ENCODE data around the gene RINL.

The RINL gene

DNA sequence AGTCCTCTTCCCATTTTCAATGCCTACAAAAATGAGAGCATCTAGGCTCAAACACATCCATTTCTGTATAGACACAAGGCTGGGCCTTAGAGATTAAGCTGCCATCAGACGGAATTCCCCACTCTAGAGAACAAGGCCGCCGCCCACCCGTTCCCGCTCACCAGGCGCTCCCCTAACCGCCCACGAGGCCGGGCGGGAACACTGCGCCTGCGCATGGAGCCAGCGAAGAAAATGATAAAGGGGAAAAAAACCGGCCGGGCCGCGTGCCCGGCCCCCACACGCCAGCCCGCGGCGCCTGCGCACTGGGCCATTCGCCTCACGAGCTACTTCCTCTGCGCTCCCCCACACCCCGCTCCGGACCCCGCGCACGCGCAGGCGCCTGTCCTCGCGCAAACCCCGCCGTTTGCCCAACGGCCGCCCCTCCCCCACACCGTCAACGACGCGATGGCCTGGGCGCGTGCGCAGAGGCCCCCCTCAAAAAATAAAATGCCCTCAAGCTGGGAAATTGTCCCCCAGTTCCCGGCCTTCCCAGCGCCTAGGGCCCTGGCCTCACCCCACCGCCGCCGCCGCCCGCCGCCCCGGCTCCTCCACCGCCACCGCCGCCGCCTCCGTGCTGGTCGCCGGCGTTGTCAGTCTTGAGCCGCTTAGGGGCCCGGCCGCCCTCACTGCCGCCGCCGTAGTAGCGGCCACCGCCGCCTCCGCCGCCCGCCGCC is 28.8 kb downstream of the RINL start:
- peak; percentile 98 for DNase-seq (ENCODE audit: low spot score)

DNA sequence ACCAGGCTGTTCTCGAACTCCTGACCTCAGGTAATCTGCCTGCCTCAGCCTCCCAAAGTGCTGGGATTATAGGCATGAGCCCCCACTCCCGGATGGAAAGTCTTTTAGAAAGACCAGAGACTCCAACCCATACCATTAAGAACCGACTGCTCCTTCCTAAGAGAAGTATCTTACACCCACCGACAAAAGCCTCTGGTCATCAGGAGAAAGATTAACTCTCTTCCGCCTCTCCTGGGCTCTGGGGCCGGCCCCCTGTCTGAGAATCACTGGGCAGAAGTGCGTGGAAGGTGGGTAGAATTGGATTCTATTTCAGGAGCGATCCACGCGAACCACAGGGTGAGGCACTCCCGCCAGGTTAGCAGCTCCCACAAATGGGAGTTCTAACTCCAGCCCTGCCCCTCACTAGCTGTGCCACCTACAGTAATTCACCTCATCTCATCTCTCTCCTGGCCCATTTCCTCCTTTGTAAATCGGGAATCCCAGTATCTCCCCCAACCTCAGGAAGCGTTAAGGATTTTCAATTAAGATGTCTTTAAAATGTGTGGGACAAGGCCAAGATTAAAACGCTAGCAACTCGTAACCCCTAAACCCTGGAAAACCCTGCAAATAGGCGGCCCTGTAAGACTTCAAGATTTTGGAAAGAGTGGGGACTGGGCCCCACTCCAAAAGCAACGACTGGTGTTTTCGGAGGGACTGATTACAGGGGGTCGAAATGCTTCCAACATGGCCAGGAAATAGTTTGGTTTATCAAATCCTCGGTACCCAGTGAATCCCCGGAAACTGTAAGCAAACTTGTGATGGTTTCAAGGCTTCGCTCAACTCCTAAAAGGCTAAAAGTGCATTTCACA is 29.6 kb downstream of the RINL start:
- no peak for DNase-seq (ENCODE audit: low spot score)

DNA sequence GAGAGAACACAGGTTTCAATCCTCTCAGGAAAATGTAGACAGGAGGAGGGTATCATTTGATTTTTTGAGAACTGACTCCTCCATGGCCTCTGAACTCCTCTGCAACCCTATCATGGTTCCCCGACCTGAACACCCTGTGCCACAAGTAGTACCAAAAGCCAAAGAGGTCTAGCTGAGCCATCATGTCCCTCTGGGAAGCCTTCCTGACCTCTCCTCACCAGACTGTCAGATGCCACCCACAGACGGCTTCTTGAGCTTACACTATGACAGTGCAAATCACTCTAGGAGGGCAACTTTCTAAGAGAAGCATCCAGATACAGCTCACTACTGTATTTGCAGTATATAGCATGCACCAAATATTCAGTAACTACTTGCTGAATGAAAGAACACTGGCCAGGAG is 32.0 kb downstream of the RINL start:
- no peak for DNase-seq (ENCODE audit: low spot score)

DNA sequence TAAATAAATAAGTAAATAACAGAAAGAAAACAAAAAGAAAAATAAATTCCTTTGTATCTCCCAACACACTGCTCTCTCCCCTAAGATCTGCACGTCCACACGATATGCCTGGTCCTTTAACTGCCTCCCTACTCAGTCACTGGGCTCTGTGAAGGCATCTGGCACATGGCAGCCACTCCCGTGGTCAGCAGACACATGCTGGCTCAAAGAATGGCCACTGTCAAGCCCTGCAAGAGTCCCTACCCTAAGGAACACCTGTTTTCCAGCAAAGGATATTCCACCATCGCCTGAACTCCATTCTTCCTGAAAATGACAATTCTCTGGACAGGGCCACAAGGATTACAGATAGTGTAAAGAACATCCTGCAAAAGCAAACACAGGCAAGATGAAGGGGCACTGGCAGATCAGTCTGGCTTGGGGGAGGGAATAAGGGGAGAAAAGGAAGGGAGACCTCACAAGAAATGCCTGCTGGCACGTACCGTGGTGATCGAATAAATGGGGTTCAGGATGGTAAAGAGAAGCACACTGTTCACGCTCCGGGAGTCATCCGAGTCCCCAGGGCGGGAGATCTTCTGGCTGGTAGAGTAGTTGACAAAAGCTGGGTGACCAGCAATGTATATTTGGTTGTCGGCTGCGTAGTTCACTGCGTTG is 32.6 kb downstream of the RINL start:
- DNase-seq (ENCODE audit: low spot score) = no peak

DNA sequence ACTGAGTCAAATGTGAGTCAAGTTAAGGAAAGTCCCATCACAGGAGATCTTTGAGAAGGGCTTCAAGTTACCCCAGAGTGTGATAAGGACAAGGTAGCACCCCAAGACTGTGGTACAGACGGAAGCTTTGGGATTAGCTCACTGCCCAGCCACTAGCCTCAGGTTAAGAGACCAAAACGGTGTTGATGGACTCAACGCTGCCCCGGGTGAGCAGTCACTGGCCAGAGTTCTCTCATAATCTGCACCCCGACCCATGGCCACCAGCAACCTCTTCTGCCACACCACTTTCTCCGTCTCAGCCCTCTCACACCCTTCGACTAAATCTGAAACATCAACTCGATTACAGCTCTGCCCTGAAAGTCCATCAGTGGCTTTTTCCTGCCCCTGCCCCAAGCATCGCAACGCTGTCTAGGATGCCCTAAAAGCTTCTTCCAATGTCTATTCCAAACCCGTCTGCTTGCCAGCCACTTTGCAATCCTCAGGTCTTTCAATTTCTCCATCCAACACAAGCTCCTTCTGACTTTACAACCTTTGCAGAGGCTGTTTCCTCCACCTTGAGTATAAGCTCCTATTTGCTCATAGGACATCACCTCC is 33.9 kb downstream of the RINL start:
- no peak for DNase-seq (ENCODE audit: low spot score)

DNA sequence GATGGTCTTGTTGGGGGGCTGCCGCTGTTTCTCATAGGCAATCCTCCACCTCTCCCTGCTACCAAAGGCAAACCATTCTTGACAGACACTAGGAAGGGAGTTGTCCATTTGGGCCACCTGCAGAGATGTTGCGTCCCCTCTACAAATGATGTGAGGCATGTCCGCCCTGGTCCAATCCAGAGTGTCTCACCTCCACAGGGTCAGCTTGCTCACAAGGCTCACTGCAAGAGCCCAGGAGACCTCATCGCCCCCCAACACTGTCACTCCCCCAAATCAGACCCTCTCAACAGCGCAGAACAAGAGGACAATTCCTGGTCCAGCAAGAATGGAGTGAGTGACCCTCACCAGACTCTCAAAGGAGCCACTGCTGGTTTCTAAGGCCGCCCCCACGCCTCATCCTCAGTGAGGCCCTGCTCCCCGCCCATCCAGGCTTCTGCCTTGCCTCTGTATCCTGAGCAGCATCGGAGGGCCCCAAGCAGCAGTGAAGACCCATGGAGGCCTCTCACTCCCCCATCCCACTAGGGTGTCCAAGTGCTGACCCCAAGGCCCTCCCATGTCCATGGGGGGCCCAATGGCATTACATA is 34.8 kb downstream of the RINL start:
- no peak for DNase-seq (ENCODE audit: low spot score)

DNA sequence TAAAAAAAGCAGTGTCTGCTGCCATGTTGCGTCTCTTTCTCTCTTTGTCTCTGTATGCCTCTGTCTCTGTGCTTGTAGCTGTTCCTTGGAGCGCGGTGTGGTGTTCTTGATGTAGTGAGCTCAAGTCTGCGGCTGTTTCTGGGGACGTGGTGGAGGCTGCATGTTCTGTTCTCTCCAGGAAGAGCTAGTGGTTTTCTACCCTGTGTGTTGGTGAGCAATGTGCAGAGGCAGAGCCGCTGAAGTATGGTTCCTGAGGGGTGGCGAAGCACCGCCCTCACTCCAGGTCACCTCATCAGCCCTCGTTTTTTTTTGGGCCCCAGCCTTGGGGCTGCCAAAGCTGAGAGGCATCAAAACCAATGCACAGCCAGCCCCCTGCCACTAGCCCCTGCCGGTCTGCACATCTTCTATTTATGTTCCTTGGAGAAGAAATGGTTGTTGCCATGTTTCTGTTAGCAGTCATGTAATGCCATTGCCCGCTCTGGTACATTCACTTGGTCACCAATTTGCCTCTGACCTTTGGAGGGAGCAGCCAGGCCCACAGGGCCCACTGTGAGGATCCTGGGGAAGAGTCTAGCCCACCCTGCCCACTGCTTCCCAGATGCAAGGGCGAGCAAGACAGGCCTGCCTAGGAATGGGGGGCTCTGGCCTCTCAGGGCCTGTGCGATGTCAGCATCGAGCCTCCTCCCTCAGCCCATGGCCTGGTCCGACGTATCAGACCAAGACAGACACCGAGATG is 35.5 kb downstream of the RINL start:
- DNase-seq (ENCODE audit: low spot score) = peak; percentile 80

DNA sequence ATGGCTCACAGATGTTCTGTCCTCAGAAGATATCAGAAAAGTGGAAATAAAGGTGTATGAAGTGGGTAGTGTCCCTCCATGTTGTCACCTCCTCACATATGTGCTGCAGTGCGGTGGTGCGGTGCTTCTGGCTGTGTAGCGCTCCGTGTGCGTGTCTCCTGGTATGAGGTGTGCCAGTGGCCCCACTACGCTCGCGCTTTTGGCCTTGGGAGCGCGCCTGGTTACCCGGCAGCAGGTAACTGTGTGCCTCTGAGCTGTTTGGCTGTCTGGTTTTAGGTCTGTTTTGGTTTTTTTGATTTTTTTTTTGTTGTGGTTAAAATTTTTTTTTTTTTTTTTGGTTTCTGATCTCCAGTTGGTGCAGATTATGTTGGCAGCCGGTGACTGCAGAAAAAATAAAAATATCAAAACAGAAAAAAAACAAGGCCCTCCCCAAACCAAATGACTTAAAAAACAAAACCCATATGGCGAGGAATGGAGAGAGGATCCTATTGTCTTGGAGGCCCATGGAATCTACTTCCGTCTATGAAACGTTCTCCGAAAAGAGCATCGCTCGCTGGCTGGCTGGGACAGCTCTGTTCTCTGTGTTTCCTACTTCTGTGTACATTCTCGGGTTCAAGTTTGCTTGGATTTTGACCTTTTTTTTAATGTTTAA is 36.2 kb downstream of the RINL start:
- DNase-seq (ENCODE audit: low spot score) = peak; percentile 55

DNA sequence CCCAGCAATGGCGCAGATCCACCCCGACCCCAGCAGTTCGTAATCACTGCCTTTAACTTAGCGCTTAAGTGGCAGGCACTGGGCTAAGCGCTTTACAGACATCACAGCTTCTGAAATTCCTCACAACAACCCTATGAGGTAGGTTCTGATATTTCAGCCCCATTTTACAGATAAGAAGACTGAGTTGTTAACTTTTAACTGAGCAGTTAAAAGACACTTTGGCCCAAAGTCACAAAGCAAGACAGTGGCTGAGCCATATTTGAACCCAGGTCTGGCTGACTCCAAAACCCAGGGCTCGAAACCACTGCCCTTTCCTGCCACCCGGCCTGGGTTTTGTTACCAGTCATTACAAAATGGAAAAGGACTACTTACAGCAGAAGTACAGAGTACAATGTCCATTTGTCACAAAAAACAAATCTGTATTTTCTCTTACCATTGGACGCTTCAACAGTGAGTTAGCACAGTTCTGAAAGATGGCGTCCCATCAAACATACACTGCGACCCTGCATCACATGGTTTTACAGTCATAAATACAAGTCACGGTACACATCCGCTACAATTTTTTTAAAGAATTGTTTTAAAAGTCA is 36.8 kb downstream of the RINL start:
- no peak for DNase-seq (ENCODE audit: low spot score)

DNA sequence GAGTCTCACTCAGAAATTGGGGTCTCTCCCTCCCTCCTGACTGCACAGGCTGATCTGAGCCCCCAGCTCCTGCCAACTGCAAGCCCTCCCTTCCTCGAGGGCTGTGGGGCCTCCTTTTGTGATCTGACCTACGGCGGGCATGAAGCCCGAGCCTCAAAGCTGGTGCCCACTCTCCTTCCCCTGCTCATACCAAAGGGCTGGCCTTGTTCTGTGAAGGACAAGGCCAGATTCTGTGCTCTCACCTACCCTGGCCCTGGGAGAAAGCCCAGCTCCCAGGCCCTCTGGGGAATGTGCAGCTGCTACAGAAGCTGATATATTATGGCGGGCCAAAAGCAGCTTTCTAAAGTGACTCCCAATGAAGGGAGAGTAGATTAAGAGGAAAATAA is 37.5 kb downstream of the RINL start:
- DNase-seq (ENCODE audit: low spot score) = no peak

DNA sequence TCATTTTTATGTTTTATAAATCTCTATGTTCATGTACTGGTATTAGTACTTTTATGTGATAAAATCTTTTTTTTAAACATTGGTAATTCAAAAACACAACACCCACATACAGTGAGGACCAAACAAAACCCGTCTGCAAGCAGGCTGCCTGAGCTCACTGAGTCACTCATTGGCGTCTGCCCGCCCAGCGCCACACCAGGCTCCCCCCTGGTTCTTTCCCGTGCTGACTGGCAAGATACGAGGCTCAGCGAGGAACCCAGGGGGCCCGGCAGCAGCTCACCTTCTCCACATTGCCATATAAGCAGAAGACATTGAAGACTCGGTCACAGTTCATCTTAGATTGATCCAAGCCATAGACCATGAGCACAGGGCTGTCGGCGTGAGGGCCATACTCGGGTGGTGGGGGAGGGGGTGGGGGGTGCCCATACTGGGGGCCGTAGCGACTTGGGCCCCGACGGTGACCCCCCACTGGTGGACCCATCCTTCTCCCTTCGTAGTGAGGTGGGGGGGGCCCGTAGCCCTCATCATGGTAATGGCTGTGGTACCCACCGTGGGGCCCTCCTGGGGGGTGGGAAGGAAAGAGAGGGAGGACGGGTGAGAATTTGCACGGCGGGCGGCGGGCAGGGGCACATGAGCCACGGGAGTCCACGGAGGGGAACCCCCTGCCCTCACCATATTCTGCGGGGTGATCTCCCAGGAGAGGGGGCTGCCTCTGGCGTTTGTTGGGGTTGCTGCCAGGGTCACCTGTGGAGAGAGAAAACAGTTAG is 38.1 kb downstream of the RINL start:
- DNase-seq (ENCODE audit: low spot score) = no peak

DNA sequence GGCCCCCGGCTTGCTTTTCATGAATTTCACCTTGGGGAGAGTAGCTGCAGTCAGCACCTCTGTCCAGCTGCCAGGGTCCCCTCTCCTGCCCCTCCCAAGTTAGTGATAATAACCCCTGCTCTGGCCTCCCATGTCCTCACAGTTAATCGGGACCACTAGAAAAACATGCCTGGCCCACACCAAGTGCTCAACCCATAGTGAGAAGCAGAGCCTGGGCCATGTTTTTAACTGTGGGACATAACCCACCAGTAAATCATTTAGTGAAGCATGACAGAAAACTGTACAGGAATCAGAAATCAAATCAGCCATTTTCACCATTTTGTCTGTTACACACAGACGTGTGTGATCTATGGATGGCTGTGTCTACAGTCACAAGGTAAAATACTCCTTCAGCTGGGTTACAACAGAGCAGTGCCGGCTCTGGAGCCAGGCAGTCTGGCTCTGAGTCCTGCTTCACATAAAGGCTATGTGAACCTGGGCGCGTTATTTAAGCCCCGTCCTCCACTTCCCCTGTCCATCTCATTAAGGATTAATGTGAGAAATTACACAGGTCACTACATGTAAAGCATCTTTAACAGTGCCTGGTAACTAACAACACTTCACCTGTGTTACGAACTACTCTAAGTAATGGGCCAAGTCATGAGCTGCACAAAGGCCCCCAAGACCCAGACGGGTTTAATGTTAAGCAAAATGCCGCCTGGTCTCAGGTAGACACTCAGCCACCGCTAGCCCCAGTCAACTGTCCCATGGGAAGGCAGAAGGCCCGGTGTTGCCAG is 38.9 kb downstream of the RINL start:
- DNase-seq (ENCODE audit: low spot score) = no peak

DNA sequence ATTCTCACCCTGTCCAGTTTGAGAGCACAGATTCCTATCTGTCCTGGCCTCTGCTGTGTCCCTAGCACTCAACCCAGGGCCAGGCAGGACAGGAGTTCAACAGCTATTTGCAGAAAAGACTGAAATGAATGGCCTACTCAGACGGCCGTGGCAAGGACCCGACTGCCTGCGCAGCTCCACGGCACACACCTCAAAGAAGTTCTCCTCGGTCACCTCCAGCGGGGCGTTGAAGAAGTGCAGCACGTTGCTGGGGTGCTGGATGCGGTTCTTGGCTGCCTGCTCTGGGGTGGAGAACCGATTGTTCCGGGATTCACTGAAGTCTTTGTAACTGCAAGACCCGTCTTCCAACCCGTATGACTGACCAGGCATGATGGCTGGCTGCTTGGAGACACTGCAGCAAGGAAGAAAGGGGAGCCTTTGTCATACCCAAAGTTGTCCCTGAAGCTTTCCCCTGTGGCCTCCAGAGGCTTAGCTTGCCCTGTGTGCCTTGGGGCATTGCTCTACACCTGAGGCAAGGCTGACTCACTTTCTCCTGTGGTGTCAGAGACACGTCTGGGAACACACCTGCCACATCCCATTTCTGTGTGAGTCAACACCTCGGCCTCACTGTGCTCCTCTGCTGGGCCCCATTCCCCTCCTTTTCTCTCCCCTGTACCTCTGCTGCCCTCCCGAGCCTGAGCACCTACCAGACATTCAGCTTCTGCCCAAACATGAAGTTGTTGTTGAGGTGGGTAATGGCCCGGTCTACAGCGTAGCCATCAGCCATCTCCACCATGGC is 39.7 kb downstream of the RINL start:
- peak; percentile 15 for DNase-seq (ENCODE audit: low spot score)

DNA sequence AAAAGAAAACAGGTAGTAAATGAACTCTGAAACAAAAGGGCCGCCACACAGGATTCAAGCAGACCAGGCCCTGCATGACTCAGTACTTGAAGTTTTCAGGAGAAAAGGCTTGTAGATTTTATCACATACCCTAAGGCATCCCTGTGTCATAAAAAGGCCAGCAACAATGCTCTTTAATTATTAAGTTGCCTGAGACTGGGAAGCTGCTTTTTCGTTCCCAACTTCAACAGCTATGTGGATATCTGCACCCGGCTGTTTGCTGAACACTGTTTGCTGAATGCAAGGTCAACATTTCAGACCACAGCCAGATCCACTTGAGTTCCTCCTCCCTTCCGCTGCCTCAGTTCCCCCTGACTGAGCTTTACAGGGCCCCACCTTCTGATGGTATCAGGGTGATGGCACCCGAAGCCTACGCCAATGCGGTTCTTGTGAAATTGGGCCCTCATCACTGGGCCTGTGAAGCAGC is 40.4 kb downstream of the RINL start:
- no peak for DNase-seq (ENCODE audit: low spot score)

DNA sequence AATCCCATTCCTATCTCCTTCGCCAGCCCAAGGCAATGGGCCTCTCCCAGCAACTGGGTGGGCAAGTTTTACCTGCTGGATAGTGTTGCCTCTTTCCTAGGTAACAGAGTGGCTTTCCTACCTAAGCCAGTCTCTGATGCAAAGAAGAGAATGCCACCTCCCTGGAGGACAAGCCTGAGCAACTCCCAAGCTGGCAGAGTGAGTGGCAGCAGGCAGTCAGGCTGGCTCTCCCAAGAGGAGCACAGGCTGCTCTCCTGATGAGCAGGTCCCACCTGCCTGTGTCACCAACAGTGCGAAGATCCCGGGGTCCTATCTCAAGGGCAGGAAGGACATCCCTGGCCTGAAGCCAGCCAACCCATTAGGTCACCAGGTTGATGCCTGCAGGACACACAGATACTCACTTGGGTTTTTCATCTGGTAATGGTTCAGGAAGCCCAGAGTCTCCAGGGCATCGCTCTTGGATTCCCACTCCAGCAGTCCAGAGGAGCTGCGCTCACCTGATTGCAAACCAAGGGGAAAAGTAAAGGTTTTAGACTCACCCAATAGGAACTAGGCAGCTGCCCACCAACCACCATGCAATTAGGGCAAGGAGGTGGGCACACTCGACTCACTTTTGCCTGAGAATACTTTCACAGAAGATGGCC is 41.0 kb downstream of the RINL start:
- DNase-seq (ENCODE audit: low spot score) = no peak

DNA sequence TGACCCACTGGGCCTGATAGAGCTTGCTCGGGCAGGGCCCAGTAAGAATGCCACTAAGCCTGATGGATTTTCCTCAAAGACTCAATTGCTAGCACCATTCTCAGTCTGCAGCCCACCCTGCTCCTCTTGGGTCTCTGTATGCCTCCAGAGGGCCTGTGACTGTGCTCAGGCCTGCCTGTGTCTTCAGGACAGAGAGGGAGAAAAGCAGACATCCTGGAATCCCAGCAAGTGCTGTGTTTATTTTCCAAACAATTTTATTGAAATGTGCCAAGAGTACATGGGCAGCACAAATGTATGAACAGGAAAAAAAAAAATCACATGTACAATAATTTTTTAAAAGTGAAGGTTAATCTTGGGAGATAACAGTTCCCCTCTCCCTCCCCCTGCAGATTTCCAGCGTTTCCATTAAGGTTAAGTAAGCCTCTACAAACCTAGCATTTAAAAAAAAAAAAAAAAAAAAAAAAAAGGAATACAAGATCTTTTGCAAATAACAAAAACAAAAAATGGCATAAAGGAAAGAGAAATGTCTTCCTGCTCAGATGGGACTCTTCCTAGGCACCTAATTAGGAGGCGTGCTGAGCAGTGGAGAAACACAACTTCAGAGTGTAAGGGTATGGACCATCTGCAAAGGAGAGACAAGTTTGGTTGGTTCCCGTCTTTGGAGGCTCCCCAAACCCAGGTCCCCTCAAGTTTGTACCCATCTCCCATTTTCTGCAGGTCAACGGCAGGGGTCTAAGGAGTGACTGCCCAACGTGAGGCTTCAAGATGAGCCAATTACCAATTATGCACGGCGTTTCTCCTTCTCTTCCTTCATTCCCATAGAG is 41.7 kb downstream of the RINL start:
- DNase-seq (ENCODE audit: low spot score) = no peak

DNA sequence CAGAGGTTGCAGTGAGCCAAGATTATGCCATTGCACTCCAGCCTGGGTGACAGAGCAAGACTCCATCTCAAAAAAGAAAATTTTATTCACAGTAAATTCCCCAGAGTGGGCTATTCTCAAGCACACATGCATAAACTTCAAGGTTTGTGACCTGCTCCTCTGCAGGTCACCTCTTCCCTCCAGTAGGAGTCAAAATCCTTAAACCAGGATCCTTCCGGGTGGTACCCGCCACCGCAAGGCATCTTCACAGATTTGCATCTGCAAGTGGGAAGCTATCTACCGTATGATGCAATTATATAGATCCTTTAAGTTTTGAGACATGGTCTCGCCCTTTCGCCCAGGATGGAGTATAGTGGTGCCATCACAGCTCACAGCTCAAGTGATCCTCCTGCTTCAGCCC is 43.5 kb downstream of the RINL start:
- DNase-seq (ENCODE audit: low spot score) = no peak

All from CD4-positive, alpha-beta T cell treated with Interleukin-6 at 100 ng/mL for 8 hours (primary cell).